Erythroblast (primary cell): ENCODE results near the gene ABCA13.

ENCODE experiments used
- GATA1 ChIP-seq: IDR thresholded peaks from 2 replicates; pipeline ENCODE4 v1.6.1; 2011; ENCODE audit warnings: low read depth, mild to moderate bottlenecking, control low read depth, low read length, moderate library complexity
- POLR2A ChIP-seq: IDR thresholded peaks from 2 replicates; pipeline ENCODE4 v1.6.1; 2011; ENCODE audit warnings: mild to moderate bottlenecking, low read length

GRCh38 chr7:48304641-48305040 lies 133.4 kb downstream of the ABCA13 start:
- TF ChIP-seq POLR2A = no peak
- no peak for TF ChIP-seq GATA1
